OCI-LY3 (cell line): ENCODE measurements around the gene MVD.

Experiments used
- H2AFZ ChIP-seq: fragments of 200-600, 300-600 bp; shearing (Covaris generic); 2 replicates; pipeline ENCODE4 v1.6.0; 2014; ENCODE audit warnings: antibody characterized with exemption, low read depth, low read length
- H3K27ac ChIP-seq: fragments of 200-600, 300-600 bp; sonication (generic); 2 replicates; pipeline ENCODE4 v1.5.1; 2014; ENCODE audit warnings: mild to moderate bottlenecking, low read length, moderate library complexity, mixed read lengths
- H3K27me3 ChIP-seq: fragments of 200-600, 300-600 bp; sonication (generic); 2 replicates; pipeline ENCODE4 v1.6.1; 2014; ENCODE audit warnings: low read depth, low read length, mixed read lengths
- H3K36me3 ChIP-seq: fragments of 200-600, 300-600 bp; sonication (generic); replicated peaks from 2 replicates; pipeline ENCODE3; 2014; ENCODE audit warnings: low read depth, low read length, mixed read lengths
- H3K4me1 ChIP-seq: fragments of 300-600, 200-600 bp; sonication (generic); 2 replicates; pipeline ENCODE4 v1.6.1; 2014; ENCODE audit warnings: low read length, mixed read lengths
- H3K4me2 ChIP-seq: fragments of 200-600, 300-600 bp; sonication (generic); 2 replicates; pipeline ENCODE4 v1.6.1; 2014; ENCODE audit warnings: low read length, mixed read lengths
- H3K4me3 ChIP-seq: fragments of 300-600, 200-600 bp; sonication (generic); 2 replicates; pipeline ENCODE4 v1.5.1; 2014; ENCODE audit warnings: antibody characterized with exemption, mild to moderate bottlenecking, low read length, moderate library complexity
- H3K79me2 ChIP-seq: fragments of 300-600, 200-600 bp; shearing (Covaris generic); 2 replicates; pipeline ENCODE4 v1.6.1; 2014; ENCODE audit warnings: mild to moderate bottlenecking, low read length, mixed read lengths
- H3K9ac ChIP-seq: fragments of 300-600, 200-600 bp; shearing (Covaris generic); 2 replicates; pipeline ENCODE4 v1.6.0; 2014; ENCODE audit warnings: mild to moderate bottlenecking, low read length, moderate library complexity
- H3K9me3 ChIP-seq: fragments of 200-600, 300-600 bp; shearing (Covaris generic); 2 replicates; pipeline ENCODE4 v1.6.1; 2014; ENCODE audit warnings: low read length, mixed read lengths; ENCODE audit not compliant: insufficient read depth
- H4K20me1 ChIP-seq: fragments of 200-600, 300-600 bp; sonication (generic); 2 replicates; pipeline ENCODE4 v1.6.1; 2016; ENCODE audit warnings: low read length, mixed read lengths; ENCODE audit not compliant: insufficient read depth
- CTCF ChIP-seq: fragments of 200-600, 300-600 bp; sonication (generic); IDR thresholded peaks from 2 replicates; pipeline ENCODE4 v1.5.1; 2014; ENCODE audit warnings: antibody characterized with exemption, low read length, low read depth
- EZH2phosphoT487 ChIP-seq: fragments of 200-600 bp; shearing (Covaris generic); IDR thresholded peaks from 2 replicates; pipeline ENCODE4 v1.6.1; 2018; ENCODE audit warnings: antibody characterized with exemption, mixed run types, low read depth

MVD gene

GRCh38 chr16:88706965-88707826, 44.3 kb upstream of the MVD start:
- Histone ChIP-seq H3K79me2 (peaks cover 74% of the 10 kb centered on the region), H3K4me1 (peaks cover 13% of the 10 kb centered on the region), H3K9me3 (no peaks in the 10 kb centered on the region), H2AFZ (no peak overlapping the region), H3K36me3 (peaks cover under 1% of the 10 kb centered on the region), H4K20me1 (no peaks in the 10 kb centered on the region), H3K27ac (no peak overlapping the region), H3K27me3 (no peaks in the 10 kb centered on the region), H3K4me3 (peak overlapping the region; percentile 93), H3K4me2 (peak overlapping the region; percentile 84), H3K9ac (peak overlapping the region; percentile 75)
- TF ChIP-seq CTCF = no peak
- TF ChIP-seq EZH2phosphoT487 = no peak

- Histone ChIP-seq H3K27me3 (no peaks in the 10 kb centered on the region), H3K36me3 (peaks cover 3% of the 10 kb centered on the region), H3K4me2 (peak within 1 kb of the TSS; percentile 100), H3K79me2 (peaks cover 79% of the 10 kb centered on the region), H3K27ac (no peak within 1 kb of the TSS; the same call in 1 of the 2 replicates), H3K9ac (peak within 1 kb of the TSS; percentile 86), H3K4me3 (peak within 1 kb of the TSS; percentile 93), H3K9me3 (no peaks in the 10 kb centered on the region), H4K20me1 (no peaks in the 10 kb centered on the region), H2AFZ (no peak within 1 kb of the TSS; the same call in 1 of the 2 replicates), H3K4me1 (peaks cover 18% of the 10 kb centered on the region)
- no peak for TF ChIP-seq CTCF
- TF ChIP-seq EZH2phosphoT487 = no peak
Observed at GRCh38 chr16:88706229-88706964, 43.5 kb upstream of the MVD start, which contains the start of the genes CTU2 and RNF166. Gene CTU2 (plus strand): TSS chr16:88706503. CDS start chr16:88706531, 28 bp downstream. Gene RNF166 (minus strand): TSS chr16:88706408. CDS start chr16:88706325, 83 bp downstream.

GRCh38 chr16:88705801-88706228, 42.9 kb upstream of the MVD start:
- Histone ChIP-seq H3K27ac (no peak overlapping the region), H3K4me3 (peak overlapping the region; percentile 93), H4K20me1 (no peaks in the 10 kb centered on the region), H3K9ac (peak overlapping the region; percentile 86), H3K79me2 (peaks cover 79% of the 10 kb centered on the region), H3K36me3 (peaks cover 3% of the 10 kb centered on the region), H3K4me1 (peaks cover 23% of the 10 kb centered on the region), H3K9me3 (no peaks in the 10 kb centered on the region), H3K27me3 (no peaks in the 10 kb centered on the region), H3K4me2 (peak overlapping the region; percentile 100), H2AFZ (no peak overlapping the region)
- TF ChIP-seq CTCF = no peak
- TF ChIP-seq EZH2phosphoT487 = no peak
